Prostate gland (tissue), 2 donors: ENCODE results near the gene GAGE12J. TPM values are rescaled to one million over a fixed set of nuclear protein-coding genes. Genes with fewer than 3 reads are reported as not detected.
"Not testable (repeated sequence)": the region's sequence is repeated elsewhere in the genome, so short reads cannot be mapped to it uniquely, and the experiment has no call there.

ENCODE experiments used
- DNase-seq: peaks from one replicate; pipeline ENCODE4 v3.0.0-alpha.2; 2019; ENCODE audit warnings: low spot score
- H3K27ac ChIP-seq, 2 donors: fragments of 200-600 bp; sonication (generic); 2 replicates each; pipeline ENCODE4 v1.5.1; 2017 to 2019
- H3K27me3 ChIP-seq: fragments of 200-600 bp; sonication (generic); replicated peaks from 2 replicates; pipeline ENCODE4 v1.5.1; 2019; ENCODE audit not compliant: insufficient read depth
- H3K36me3 ChIP-seq, 2 donors: fragments of 200-600 bp; sonication (generic); 1 replicate in 1 of 2; 2 replicates in 1 of 2; pipeline versions ENCODE4 v1.5.1 to v1.8.1; 2017 to 2019
- H3K4me1 ChIP-seq: fragments of 200-600 bp; sonication (generic); replicated peaks from 2 replicates; pipeline ENCODE4 v1.5.1; 2019
- H3K4me3 ChIP-seq, 2 donors: fragments of 200-600 bp; sonication (generic); 2 replicates each; pipeline ENCODE4 v1.5.1; 2017 to 2019
- H3K9me3 ChIP-seq: fragments of 200-600 bp; sonication (generic); 2 replicates; pipeline ENCODE4 v1.5.1; 2017
- CTCF ChIP-seq, 4 experiments: fragments of 200-600 bp in 2 of 4; fragments of 450-650 bp in 2 of 4; sonication (generic) in 2 of 4; IDR thresholded peaks; 1 replicate in 3 of 4; 2 replicates in 1 of 4; pipeline ENCODE4 v1.5.1; 2016 to 2019; ENCODE audit warnings: antibody characterized with exemption in 4 of 4, mild to moderate bottlenecking in 2 of 4, moderate library complexity in 2 of 4
- POLR2A ChIP-seq: fragments of 450-650 bp; IDR thresholded peaks from one replicate; pipeline ENCODE4 v1.6.1; 2016; ENCODE audit warnings: antibody characterized with exemption, mild to moderate bottlenecking
- POLR2AphosphoS5 ChIP-seq: sonication (generic); formaldehyde crosslinking; IDR thresholded peaks from one replicate; pipeline ENCODE4 v1.6.1; 2017; ENCODE audit warnings: antibody characterized with exemption
- WGBS: methylation state at CpG from one replicate; pipeline ENCODE4 v1.1.5; 2018; 5-methylcytosine and 5-hydroxymethylcytosine counted together
- intact Hi-C: fragments of 100-400 bp; cut with DNase I; formaldehyde crosslinking; loops from one replicate; pipeline ENCODE4 v1.14.2; 2022
- total RNA-seq, 2 donors: library from RNA; depleted of rRNA; stranded (reverse); fragments of >200 nt; gene quantifications; one replicate each; pipeline ENCODE4 v1.1.0, GENCODE V29; 2016

The GAGE12J gene
- total RNA-seq, 2 donors from 2014 or later = not detected

- 87% methylated on average over 9 of the region's 17 CpGs for WGBS
- H3K27ac ChIP-seq = no peak overlapping the region
- no peak for TF ChIP-seq POLR2A
- TF ChIP-seq CTCF (IDR thresholded peaks at IDR 0.05) = no peak
- TF ChIP-seq POLR2AphosphoS5 = no peak
- H3K27me3 ChIP-seq = no peaks in the 10 kb centered on the region
- H3K4me1 ChIP-seq = no peaks in the 10 kb centered on the region
- no peaks in the 10 kb centered on the region for H3K9me3 ChIP-seq
- DNase-seq = no peak
- intact Hi-C loops = no loop called here
- H3K36me3 ChIP-seq = no peaks in the 10 kb centered on the region
- no peak overlapping the region for H3K4me3 ChIP-seq
Measured at GRCh38 chrX:49292400-49293362, 29.2 kb upstream of the GAGE12J start.

DNA sequence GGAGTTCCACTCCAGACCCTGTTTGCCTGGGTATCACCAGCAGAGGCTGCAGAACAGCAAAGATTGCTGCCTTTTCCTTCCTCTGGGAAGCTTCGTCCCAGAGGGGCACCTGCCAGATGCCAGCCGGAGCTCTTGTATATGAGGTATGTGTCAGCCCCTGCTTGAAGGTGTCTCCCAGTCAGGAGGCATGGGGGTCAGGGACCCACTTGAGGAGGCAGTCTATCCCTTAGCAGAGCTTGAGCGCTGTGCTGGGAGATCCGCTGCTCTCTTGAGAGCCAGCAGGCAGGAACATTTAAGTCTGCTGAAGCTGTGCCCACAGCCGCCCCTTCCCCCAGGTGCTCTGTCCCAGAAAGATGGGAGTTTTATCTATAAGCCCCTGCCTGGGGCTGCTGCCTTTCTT, 22.5 kb upstream of the GAGE12J start:
- H3K36me3 ChIP-seq, DNase-seq, H3K4me1 ChIP-seq, H3K27ac ChIP-seq, H3K27me3 ChIP-seq, H3K4me3 ChIP-seq, intact Hi-C loops, H3K9me3 ChIP-seq: not testable (repeated sequence)
- 100% methylated on average over 1 of the region's 5 CpGs for WGBS

GRCh38 chrX:49300703-49301102, 21.1 kb upstream of the GAGE12J start:
- Histone ChIP-seq H3K27me3 (no peaks in the 10 kb centered on the region), H3K9me3 (no peaks in the 10 kb centered on the region), H3K36me3 (no peaks in the 10 kb centered on the region), H3K4me1 (no peaks in the 10 kb centered on the region), H3K4me3 (no peak overlapping the region), H3K27ac (no peak overlapping the region)
- 87% methylated on average over 1 of the region's 1 CpG for WGBS
- TF ChIP-seq POLR2AphosphoS5 (no peak), POLR2A (no peak), CTCF (IDR thresholded peaks at IDR 0.05) (no peak)
- intact Hi-C loops = no loop called here
- no peak for DNase-seq

DNA sequence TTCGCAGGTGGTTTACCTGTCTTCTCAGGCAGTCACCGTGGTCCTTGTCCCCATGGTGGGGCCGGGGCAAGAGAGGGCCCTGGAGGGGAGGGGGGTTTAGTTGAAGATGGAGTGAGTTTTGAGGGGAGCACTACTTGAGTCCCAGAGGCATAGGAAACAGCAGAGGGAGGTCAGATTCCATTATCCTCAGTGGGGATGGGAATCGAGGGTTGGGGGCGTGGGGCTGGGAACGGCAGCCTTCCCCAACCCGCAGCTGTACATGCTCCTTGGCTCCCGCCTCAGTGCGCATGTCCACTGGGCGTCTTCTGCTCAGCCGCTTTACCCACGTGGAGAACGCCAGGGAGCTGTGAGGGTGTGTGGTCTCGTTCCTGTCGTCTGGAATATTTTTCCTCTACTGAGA, 18.5 kb upstream of the GAGE12J start, which contains the start of gene GAGE10:
Gene GAGE10 (plus strand): TSS at position 301 of the 400 bp plus-strand sequence. CDS start 1,214 bp downstream, outside the sequence.
- H3K27ac ChIP-seq = no peak within 1 kb of the TSS
- TF ChIP-seq POLR2AphosphoS5 = no peak
- TF ChIP-seq POLR2A = no peak
- TF ChIP-seq CTCF (IDR thresholded peaks at IDR 0.05) = no peak
- no peaks in the 10 kb centered on the region for H3K4me1 ChIP-seq
- H3K27me3 ChIP-seq = no peaks in the 10 kb centered on the region
- H3K4me3 ChIP-seq = no peak within 1 kb of the TSS
- H3K9me3 ChIP-seq = no peaks in the 10 kb centered on the region
- 97% methylated on average over 6 of the region's 15 CpGs for WGBS
- no peak for DNase-seq
- no peaks in the 10 kb centered on the region for H3K36me3 ChIP-seq
- intact Hi-C loops = no loop called here

DNA sequence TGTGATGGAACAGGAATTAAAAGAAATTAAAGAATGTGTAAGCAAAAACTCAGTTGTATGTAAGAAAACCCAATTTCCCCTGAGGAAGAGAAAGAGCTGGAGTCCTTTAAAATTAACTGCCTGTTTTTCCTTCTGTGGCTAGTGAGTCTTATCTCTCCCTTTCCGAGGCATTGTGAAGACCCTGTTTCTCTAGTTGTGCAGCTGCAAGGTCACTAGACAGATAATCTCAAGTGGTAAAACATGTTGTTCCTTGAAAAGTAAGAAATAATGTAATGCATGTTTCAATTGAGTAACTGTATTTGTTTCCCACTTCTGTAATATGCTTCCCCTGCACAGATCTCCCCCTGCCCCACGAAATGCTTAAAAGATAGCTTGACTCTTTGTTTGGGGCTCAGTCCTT, 14.1 kb upstream of the GAGE12J start:
- H3K27ac ChIP-seq, H3K27me3 ChIP-seq, H3K4me3 ChIP-seq, DNase-seq, H3K9me3 ChIP-seq, intact Hi-C loops, H3K36me3 ChIP-seq, H3K4me1 ChIP-seq: not testable (repeated sequence)
- 67% methylated on average over 2 of the region's 2 CpGs for WGBS
